Natural killer cell (primary cell): ENCODE results near the gene ELFN2. TPM values are rescaled to one million over a fixed set of nuclear protein-coding genes. Genes with fewer than 3 reads are reported as not detected.

Experiments used
- ATAC-seq, 3 donors: fragments of 150-1000 bp in 2 of 3; fragments of 200-7000 bp in 1 of 3; cut with Tn5 transposase; 1 replicate in 1 of 3; 2 replicates in 2 of 3; pipeline ENCODE4 v1.10.0; 2021; ENCODE audit warnings: mild to moderate bottlenecking in 2 of 3, moderate library complexity in 2 of 3
- DNase-seq, 2 donors: peaks; one replicate each; pipeline versions ENCODE4 v3.0.0 to v3.0.0-alpha.2; 2013 to 2021; ENCODE audit warnings: mixed read lengths in 1 of 2
- H3K27ac ChIP-seq: one replicate; pipeline ENCODE4 v1.5.1; 2013; ENCODE audit warnings: mild to moderate bottlenecking, low read length
- H3K27me3 ChIP-seq: one replicate; pipeline ENCODE4 v1.6.1; 2013; ENCODE audit warnings: low read length; ENCODE audit not compliant: control insufficient read depth, insufficient read depth
- H3K36me3 ChIP-seq: one replicate; pipeline ENCODE4 v1.6.1; 2013; ENCODE audit warnings: low read length; ENCODE audit not compliant: control insufficient read depth, insufficient read depth
- H3K4me1 ChIP-seq: one replicate; pipeline ENCODE4 v1.6.1; 2013; ENCODE audit warnings: low read length; ENCODE audit not compliant: control insufficient read depth, insufficient read depth
- H3K4me3 ChIP-seq: one replicate; pipeline ENCODE4 v1.5.1; 2013; ENCODE audit warnings: low read length
- H3K9me3 ChIP-seq: one replicate; pipeline ENCODE4 v1.6.1; 2013; ENCODE audit warnings: low read length; ENCODE audit not compliant: control insufficient read depth, insufficient read depth
- H3K27ac Mint-ChIP-seq, 2 donors: one replicate each; pipeline ENCODE4 v1.8.0; 2022; ENCODE audit warnings: mild to moderate bottlenecking in 2 of 2, mixed read lengths in 2 of 2, moderate library complexity in 1 of 2
- H3K27me3 Mint-ChIP-seq, 2 donors: one replicate each; pipeline ENCODE4 v1.8.0; 2022; ENCODE audit warnings: low read depth in 2 of 2, mixed read lengths in 2 of 2
- H3K36me3 Mint-ChIP-seq: one replicate; pipeline ENCODE4 v1.8.0; 2022; ENCODE audit warnings: mixed read lengths
- H3K4me1 Mint-ChIP-seq, 2 donors: one replicate each; pipeline ENCODE4 v1.8.0; 2022; ENCODE audit warnings: mixed read lengths in 2 of 2
- H3K4me3 Mint-ChIP-seq: one replicate; pipeline ENCODE4 v1.8.0; 2022; ENCODE audit warnings: mild to moderate bottlenecking, moderate library complexity, mixed read lengths
- H3K9me3 Mint-ChIP-seq, 2 donors: one replicate each; pipeline ENCODE4 v1.8.0; 2022; ENCODE audit warnings: mixed read lengths in 2 of 2
- WGBS: methylation state at CpG from one replicate; pipeline ENCODE4 v1.1.7; 2013; ENCODE audit warnings: missing lambda C conversion rate; ENCODE audit not compliant: insufficient coverage; 5-methylcytosine and 5-hydroxymethylcytosine counted together
- intact Hi-C: fragments of 100-400 bp; cut with micrococcal nuclease; formaldehyde crosslinking; loops from one replicate; pipeline ENCODE4 v1.14.2; 2022
- total RNA-seq, 4 donors: library from RNA; stranded (reverse); fragments of 120-200 nt in 1 of 4; gene quantifications; one replicate each; pipeline versions ENCODE4 v1.2.3 to v1.2.4, GENCODE V29; 2013 to 2022
- TF ChIP-seq, protein P1 (sequence below): fragments of 200-600 bp; IDR thresholded peaks from one replicate; pipeline ENCODE4 v1.8.0; 2022; ENCODE audit warnings: antibody characterized with exemption

Gene ELFN2
- total RNA-seq, 3 donors from 2014 or later (not counting 1 experiment from before 2014, with no cell fraction given) = 0.33 to 0.49 (median 0.36) TPM

- Mint-ChIP-seq H3K36me3 (no peaks in the 10 kb centered on the region), H3K9me3 (no peaks in the 10 kb centered on the region), H3K4me3 (no peak overlapping the region), H3K27ac (no peak overlapping the region), H3K27me3 (peaks cover 9 to 15% of the 10 kb centered on the region in 2 donors), H3K4me1 (peaks cover 0 to 10% of the 10 kb centered on the region in 2 donors)
- no peaks in the 10 kb centered on the region for H3K9me3 ChIP-seq
- DNase-seq (no peak), ATAC-seq (no peak)
- H3K27me3 ChIP-seq = no peaks in the 10 kb centered on the region
- no peaks in the 10 kb centered on the region for H3K4me1 ChIP-seq
- H3K27ac ChIP-seq = no peak overlapping the region
- TF ChIP-seq, protein P1, sequence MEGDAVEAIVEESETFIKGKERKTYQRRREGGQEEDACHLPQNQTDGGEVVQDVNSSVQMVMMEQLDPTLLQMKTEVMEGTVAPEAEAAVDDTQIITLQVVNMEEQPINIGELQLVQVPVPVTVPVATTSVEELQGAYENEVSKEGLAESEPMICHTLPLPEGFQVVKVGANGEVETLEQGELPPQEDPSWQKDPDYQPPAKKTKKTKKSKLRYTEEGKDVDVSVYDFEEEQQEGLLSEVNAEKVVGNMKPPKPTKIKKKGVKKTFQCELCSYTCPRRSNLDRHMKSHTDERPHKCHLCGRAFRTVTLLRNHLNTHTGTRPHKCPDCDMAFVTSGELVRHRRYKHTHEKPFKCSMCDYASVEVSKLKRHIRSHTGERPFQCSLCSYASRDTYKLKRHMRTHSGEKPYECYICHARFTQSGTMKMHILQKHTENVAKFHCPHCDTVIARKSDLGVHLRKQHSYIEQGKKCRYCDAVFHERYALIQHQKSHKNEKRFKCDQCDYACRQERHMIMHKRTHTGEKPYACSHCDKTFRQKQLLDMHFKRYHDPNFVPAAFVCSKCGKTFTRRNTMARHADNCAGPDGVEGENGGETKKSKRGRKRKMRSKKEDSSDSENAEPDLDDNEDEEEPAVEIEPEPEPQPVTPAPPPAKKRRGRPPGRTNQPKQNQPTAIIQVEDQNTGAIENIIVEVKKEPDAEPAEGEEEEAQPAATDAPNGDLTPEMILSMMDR = no peak
- WGBS = 92% methylated on average over 12 of the region's 12 CpGs
- H3K36me3 ChIP-seq = no peaks in the 10 kb centered on the region
- no peak overlapping the region for H3K4me3 ChIP-seq
- intact Hi-C loops = no loop called here
Observed at GRCh38 chr22:37384691-37385090, 42.6 kb downstream of the ELFN2 start.

GRCh38 chr22:37383341-37383740 lies 43.9 kb downstream of the ELFN2 start:
- 78% methylated on average over 9 of the region's 9 CpGs for WGBS
- ATAC-seq (no peak), DNase-seq (no peak)
- no peak overlapping the region for H3K27ac ChIP-seq
- H3K27me3 Mint-ChIP-seq = peaks cover 5 to 19% of the 10 kb centered on the region in 2 donors
- H3K4me3 ChIP-seq = no peak overlapping the region
- intact Hi-C loops = no loop called here
- TF ChIP-seq, protein P1 = no peak
- H3K9me3 Mint-ChIP-seq = no peaks in the 10 kb centered on the region
- H3K27ac Mint-ChIP-seq = no peak overlapping the region
- no peaks in the 10 kb centered on the region for H3K4me1 ChIP-seq
- no peaks in the 10 kb centered on the region for H3K36me3 Mint-ChIP-seq
- peaks cover 0 to 15% of the 10 kb centered on the region in 2 donors for H3K4me1 Mint-ChIP-seq
- no peaks in the 10 kb centered on the region for H3K36me3 ChIP-seq
- no peaks in the 10 kb centered on the region for H3K27me3 ChIP-seq
- H3K9me3 ChIP-seq = no peaks in the 10 kb centered on the region
- no peak overlapping the region for H3K4me3 Mint-ChIP-seq

- no peak for ATAC-seq
- no peak overlapping the region for H3K27ac Mint-ChIP-seq
- H3K4me1 ChIP-seq = no peaks in the 10 kb centered on the region
- intact Hi-C loops = no loop called here
- peaks cover 3% of the 10 kb centered on the region for H3K27me3 ChIP-seq
- H3K4me1 Mint-ChIP-seq = peaks cover 0 to 6% of the 10 kb centered on the region in 2 donors
- no peaks in the 10 kb centered on the region for H3K9me3 ChIP-seq
- H3K36me3 Mint-ChIP-seq = no peaks in the 10 kb centered on the region
- H3K4me3 ChIP-seq = no peak overlapping the region
- H3K27me3 Mint-ChIP-seq = peaks cover 1 to 14% of the 10 kb centered on the region in 2 donors
- H3K4me3 Mint-ChIP-seq = no peak overlapping the region
- 78% methylated on average over 9 of the region's 9 CpGs for WGBS
- H3K9me3 Mint-ChIP-seq = no peaks in the 10 kb centered on the region
- DNase-seq = no peak
- TF ChIP-seq, protein P1 = no peak
- no peak overlapping the region for H3K27ac ChIP-seq
- H3K36me3 ChIP-seq = no peaks in the 10 kb centered on the region
Observed at GRCh38 chr22:37381489-37381888, 45.8 kb downstream of the ELFN2 start.

GRCh38 chr22:37379722-37380121 lies 47.6 kb downstream of the ELFN2 start:
- Mint-ChIP-seq H3K27me3 (peaks cover 6 to 13% of the 10 kb centered on the region in 2 donors), H3K36me3 (no peaks in the 10 kb centered on the region), H3K9me3 (no peaks in the 10 kb centered on the region), H3K4me3 (no peak overlapping the region), H3K4me1 (peaks cover 0 to 6% of the 10 kb centered on the region in 2 donors), H3K27ac (no peak overlapping the region)
- Histone ChIP-seq H3K4me3 (no peak overlapping the region), H3K36me3 (no peaks in the 10 kb centered on the region), H3K4me1 (no peaks in the 10 kb centered on the region), H3K27ac (no peak overlapping the region), H3K9me3 (no peaks in the 10 kb centered on the region), H3K27me3 (peaks cover 5% of the 10 kb centered on the region)
- ATAC-seq (no peak), DNase-seq (no peak)
- intact Hi-C loops = no loop called here
- TF ChIP-seq, protein P1 = no peak
- WGBS = 80% methylated on average over 7 of the region's 10 CpGs
